ENCODE measurements around the gene CDC20B.
"Not testable (repeated sequence)": the region's sequence is repeated elsewhere in the genome, so short reads cannot be mapped to it uniquely, and the experiment has no call there.

The CDC20B gene

DNA sequence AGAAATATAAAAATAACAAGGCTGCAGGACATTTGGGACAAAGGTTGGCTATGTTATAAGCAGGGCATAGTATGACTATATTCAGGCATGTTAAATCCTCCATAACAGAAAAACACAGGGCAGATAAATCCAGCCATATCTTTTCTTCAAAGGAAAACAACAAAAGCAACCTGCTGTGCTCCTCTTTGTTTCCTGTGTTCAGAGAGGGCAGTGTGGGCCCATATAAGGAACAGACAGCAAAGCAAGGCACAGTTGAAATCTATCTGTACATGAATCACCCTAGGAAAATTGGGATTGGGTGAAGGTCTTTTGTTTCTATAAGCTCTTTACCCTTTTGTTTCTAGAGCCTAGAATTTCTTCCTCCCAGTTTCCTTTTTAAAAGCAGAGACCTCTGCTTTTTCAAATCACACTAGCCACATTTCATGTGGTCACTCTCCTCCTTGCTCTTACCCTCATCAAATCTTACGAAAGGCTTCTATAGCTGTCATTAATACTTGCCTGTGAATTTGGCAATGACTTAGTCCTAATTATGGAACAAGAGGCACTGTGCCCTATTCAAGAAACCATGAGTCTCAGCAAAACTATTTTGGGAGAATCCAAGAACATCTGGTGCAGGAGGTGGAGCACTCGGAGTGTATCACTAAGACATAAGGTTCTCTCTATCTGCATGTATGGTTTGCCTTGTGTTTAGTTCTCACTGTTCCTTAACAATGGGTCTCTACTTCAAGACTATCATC lies 68.8 kb downstream of the CDC20B start:
- no peak for DNase-seq (ENCODE audit: low read depth)

DNA sequence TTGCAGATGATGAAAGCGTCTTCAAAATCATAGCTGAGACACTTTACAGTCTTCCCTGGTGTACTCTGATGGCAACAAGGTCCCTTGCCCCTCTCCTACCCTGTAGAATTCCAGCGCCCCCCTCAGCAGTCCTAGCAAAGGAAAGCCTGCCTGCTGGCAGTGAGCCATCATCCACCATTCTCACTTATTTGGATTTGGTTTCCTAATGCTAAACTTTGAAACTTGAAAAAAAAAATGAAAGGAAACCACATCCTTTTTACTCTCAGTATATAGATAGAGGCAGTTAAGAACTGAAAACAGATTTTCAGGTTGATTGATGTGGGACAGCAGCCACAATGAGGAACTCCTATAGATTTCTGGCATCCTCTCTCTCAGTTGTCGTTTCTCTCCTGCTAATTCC lies 70.6 kb downstream of the CDC20B start, which contains the start of gene GZMA:
GZMA (plus strand) TSS at position 299 of the 400 bp plus-strand sequence; CDS start at position 336, 37 bp downstream.
- DNase-seq (ENCODE audit: low read depth): no peak

DNA sequence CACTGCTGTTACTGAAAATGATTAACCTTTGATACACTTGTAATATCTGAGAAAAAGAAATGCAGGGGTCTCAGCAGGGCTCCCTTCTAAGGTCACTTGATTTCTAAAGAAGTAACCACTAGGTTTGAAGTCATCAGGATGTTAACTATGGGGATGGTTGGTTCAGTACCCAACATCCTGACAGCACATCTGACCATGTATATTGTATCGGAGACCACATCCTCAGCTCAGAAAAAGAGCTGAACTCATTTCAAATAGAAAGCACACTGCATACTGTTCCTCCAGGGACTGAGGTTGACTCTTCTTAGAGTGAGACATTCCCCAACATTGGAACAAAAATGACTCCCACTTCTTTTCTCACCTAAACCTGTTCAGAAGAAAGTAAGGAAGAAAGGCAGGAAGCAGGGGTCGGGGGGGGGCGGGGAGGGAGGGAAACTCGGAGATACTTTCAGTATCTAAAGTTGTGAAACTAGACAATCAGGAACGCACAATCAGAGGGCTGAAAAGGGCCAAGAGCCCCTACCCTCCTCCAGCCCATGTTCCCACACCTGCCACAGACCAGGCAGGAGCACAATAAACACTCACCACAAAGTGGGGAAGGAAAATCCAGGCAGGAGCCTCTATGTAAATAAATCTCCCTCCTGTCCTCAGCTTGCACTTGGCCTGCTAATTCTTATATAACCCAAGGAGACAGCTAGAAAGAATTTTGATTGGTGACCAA lies 71.3 kb downstream of the CDC20B start:
- DNase-seq (ENCODE audit: low read depth): no peak

DNA sequence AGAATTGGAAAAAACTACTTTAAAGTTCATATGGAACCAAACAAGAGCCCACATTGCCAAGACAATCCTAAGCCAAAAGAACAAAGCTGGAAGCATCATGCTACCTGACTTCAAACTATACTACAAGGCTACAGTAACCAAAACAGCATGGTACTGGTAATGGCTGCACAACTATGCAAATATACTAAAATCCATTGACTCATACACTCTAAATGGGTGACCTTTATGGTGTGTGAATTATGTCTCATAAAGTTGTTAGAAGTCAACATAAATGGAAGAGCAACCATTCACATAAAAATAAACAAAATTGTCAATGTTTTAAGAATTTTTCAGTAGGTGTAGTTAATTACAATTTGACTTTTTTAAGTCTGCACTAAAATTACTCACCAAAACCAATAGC lies 71.8 kb downstream of the CDC20B start:
- DNase-seq (ENCODE audit: low read depth): not testable (repeated sequence)

DNA sequence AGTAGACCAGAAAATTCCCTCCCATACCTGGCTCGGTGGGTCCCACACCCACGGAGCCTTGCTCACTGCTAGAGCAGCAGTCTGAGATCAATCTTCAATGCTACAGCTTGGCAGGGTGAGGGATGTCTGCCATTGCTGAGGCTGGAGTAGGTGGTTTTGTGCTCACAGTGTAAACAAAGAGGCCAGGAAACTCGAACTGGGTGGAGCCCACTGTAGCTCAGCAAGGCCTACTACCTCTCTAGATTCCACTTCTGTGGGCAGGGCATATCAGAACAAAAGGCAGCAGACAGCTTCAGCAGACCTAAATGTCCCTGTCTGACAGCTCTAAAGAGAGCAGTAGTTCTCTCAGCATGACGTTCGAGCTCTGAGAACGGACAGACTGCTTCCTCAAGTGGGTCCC lies 76.1 kb downstream of the CDC20B start:
- no peak for DNase-seq (ENCODE audit: low read depth)

DNA sequence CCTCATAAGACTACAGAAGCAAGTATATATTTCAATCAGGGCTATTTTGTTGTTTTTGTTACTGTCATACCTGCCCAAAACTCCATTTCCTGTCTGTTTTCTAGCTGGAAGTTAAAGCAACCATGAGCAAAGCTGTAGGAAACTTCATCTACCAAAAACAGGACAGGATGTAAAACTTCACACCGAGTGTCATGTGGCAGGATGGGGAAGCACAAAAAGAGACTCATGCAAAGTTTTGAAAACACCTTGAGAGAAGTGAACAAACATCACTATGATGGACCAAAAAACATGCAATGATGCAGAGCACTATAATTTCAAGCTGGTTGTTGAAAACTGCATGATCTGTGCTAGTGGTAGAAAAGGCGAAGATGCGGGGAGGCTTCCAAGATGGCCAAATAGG lies 76.8 kb downstream of the CDC20B start:
- DNase-seq (ENCODE audit: low read depth): no peak

DNA sequence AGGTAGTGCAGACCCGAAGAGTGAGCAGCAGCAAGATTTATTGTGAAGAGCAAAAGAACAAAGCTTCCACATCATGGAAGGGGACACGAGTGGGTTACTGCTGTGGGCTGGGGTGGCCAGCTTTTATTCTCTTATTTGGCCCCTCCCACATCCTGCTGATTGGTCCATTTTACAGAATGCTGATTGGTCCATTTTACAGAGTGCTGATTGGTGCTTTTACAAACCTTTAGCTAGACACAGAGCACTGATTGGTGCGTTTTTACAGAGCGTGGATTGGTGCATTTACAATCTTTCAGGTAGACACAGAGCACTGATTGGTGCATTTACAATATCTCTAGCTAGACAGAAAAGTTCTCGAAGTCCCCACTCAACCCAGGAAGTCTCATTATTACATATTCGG lies 82.0 kb downstream of the CDC20B start:
- DNase-seq (ENCODE audit: low read depth): not testable (repeated sequence)

DNA sequence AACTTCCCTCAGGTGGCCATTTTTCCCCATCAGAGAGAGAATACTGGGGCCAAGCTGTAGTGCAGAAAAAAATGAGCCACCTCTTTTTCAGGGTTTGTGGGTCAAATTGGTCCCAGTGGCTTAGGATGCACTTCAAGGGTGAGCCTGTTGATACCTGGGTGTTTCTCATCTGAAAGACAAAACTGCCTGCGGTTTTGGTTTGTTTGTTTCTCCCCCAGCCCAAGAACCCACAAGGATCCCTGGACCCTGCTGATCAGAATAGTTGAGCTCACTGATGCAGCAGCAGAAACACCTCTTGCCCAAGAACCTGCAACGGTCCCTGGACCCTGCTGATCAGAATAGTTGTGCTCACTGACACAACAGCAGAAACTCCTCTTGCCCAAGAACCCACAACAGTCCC lies 83.7 kb downstream of the CDC20B start:
- DNase-seq (ENCODE audit: low read depth): not testable (repeated sequence)

DNA sequence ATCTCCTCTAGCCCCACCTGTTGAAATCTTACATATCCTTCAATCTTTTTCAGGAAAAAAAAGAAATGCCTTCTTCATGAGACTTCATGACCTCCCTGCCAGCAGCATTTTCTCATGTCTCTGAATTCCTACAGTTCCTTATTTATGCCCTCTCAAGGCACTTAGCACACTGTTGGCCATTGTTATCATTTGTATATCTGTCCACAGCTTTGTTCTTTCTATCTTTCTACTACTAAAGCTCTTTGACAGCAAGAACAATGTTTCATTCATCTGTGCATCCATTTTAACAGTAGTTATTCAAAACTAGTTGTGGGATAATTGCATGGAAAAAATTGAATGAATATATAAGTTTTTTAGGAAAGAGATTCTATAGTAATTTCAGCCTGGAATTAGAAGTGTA lies 91.4 kb downstream of the CDC20B start:
- DNase-seq (ENCODE audit: low read depth): no peak

DNA sequence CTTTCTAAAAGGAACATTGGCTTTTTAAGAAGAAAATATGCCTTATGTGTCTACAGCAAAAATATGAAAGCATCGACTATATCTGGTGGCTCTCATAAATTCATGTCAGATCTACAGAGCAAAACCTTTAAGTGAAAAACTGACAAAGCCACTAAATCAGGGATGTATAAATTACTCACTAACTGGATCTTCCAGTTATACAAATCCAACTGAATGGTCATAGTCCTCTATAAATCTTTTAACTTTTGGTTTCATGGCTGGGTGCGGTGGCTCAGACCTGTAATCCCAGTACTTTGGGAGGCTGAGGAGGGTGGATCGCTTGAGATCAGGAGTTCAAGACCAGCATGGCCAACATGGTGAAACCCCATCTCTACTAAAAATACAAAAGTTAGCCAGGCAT lies 99.8 kb downstream of the CDC20B start:
- no peak for DNase-seq (ENCODE audit: low read depth)

DNA sequence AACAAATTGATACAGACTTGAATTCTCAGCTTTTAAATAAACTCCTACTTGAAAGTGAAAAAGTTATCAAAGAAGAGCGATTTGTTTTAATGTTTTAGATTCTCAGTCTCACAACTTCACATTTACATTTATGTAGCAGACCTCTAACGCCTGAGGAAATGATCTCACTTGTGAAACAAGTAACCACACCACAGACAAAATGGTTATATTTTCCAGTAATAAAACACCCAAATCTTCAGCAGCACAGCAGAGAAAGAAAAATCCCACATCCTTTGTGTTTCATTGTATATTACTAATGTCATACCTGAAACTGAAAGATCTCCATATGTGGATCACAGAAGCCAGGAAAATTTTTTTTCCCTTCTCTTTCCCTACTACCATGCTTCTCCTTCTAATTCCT lies 100.3 kb downstream of the CDC20B start:
- DNase-seq (ENCODE audit: low read depth): no peak

DNA sequence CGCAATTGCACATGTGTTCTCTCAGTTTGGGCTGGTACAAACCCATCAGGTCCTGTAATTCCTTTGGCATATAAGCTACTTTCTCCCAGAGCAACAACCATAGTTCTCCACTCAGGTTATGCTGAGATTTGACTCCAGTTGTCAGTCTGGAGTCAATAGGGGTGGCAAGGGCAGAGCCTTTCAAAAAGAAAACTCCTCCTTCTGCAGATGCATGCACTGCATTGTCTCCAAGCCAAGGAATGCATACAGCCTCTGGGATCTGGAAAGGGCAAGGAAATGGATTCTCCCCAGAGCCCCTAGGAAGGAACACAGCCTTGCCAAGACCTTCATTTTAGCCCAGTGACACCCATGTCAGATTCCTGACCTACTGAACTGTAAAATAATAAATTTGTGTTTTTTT lies 101.6 kb downstream of the CDC20B start:
- DNase-seq (ENCODE audit: low read depth): no peak

DNA sequence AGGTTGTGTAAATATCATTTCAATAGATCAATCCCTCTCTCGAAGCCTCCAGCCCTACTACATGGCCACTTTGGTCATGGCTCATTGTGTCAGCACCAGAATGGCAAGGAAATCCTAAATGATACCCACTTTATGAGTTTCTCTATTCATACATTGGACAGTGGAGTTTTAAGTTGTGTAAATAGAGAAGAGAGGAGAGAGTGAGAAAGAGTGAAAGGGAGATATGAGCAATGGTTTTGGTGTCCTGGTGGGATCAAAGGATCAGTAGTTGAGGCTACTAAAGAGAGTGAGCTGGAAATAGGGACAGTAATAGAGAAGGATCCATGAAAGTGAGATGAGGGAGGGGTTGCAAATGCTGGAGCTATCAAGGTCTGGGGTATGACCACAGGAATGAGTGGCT lies 102.0 kb downstream of the CDC20B start:
- no peak for DNase-seq (ENCODE audit: low read depth)

DNA sequence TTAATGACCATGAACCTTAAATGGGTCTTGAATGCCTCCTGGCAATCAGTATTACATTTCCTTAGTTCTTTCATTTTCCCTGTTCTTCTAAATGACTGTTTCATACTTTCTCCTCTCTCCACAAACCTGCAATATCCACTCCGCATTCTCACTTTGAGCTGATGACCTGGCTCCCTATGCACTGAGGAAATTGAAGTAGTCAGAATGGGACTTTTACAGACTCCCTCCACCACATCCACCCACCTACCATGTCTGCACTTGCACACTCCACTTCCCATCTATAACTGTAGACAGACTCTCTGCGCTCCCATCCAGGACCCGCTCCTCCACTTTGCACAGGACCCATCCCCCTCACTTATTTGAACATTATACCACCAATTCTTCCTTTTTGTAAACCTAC lies 106.7 kb downstream of the CDC20B start:
- no peak for DNase-seq (ENCODE audit: low read depth)

DNA sequence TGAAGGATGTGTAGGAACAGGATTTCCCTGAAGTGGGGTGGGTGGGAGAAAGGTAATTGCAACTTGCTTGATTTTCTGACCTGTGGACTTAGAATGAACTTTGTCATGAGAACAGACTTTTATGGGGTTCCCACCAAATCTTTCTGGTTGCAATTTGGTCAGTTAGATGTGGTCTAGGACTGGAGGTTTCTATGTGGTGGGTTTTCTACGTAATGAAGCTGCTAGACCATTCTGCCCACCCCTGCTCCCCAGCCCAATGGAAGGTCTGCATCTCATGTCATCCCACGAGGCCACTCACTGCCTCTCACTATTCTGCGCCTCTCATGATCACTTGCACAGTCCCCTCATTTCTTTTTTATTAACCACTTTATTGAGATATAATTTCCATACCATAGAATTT lies 108.5 kb downstream of the CDC20B start:
- DNase-seq (ENCODE audit: low read depth): no peak

DNA sequence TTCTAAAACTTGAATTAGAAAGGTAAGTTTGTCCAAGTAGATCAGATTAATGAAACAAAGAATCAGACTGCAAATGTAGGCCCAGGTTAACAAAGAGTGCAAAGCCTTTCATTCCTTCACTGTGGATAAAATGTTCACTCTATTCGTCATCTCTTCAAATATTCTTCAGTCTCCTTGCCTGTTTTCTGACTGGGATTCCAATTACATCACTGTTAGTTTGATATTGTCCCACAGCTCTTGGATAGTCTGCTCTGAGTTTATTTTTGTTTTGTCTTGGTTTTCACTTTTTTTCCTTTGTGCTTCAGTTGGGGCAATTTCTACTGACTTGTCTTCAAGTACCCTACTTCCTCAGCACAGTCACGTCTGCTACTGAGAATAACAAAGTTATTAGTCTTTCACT lies 109.1 kb downstream of the CDC20B start:
- peak; percentile 48 for DNase-seq (ENCODE audit: low read depth)

DNA sequence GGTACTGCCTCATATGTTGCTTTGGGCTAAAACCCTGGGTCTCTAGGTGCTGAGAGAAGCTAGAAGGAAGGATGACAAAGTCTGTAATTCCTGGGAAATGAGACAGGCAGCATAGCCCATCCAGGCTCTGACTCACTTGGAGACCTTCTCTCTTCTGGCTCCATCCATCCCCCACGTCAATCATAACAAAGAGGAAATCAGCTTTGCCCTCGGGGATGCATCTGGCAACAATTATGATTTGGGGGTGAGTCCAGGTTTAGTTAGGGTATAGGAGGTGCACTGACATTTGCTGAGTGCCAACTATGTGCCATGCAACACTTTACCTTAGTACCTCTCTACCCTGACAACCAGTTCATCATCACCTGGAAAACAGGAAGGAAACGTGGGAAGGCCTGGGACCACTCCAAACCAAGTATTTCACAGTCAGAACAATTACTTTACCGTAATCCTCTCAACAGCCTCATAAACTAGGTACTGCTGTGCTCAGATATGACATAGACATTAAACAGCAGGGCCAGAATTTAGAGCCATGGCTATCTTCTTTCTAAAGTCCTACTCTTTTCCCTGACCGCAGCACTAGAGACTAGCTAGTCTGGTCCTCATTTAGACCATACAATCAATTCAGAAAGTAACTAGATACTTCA lies 109.6 kb downstream of the CDC20B start:
- DNase-seq (ENCODE audit: low read depth): no peak

All from non-pigmented ciliary epithelial cell (primary cell).